UCSD-AML1 (cell line): Measurements from ENCODE around the gene BPIFB6.

Source experiments
- DNase-seq: peaks from one replicate; lab custom pipeline; 2025; ENCODE audit not compliant: unreplicated experiment; lab: John Stamatoyannopoulos, UW

Gene BPIFB6

GRCh38 chr20:33082546-33082945, 51.1 kb downstream of the BPIFB6 start:
- DNase-seq: no peak

DNA sequence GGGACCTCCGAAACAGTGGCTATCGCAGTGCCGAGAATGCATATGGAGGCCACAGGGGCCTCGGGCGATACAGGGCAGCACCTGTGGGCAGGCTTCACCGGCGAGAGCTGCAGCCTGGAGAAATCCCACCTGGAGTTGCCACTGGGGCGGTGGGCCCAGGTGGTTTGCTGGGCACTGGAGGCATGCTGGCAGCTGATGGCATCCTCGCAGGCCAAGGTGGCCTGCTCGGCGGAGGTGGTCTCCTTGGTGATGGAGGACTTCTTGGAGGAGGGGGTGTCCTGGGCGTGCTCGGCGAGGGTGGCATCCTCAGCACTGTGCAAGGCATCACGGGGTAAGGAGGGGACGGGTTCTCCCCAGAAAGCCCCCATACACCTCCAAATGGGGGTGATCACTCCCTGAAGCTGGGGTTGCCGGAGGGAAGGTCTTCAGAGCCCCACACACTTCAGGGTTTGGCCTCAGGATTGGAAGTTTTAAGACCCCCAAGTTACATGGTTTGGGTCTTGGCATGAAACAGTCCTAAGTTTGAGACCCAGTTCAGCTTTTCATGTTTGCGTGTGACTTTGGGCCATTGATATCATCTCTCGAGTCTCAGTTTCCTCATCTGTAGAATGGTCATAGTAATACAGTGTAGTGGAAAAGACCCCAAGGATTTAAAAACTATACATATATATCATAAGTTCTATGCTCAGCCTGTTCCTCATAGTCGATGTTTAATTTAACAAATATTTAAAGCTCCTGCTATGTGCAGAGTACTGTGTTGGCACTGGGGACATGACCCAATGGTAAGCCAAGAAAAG, 52.3 kb downstream of the BPIFB6 start:
- no peak for DNase-seq

DNA sequence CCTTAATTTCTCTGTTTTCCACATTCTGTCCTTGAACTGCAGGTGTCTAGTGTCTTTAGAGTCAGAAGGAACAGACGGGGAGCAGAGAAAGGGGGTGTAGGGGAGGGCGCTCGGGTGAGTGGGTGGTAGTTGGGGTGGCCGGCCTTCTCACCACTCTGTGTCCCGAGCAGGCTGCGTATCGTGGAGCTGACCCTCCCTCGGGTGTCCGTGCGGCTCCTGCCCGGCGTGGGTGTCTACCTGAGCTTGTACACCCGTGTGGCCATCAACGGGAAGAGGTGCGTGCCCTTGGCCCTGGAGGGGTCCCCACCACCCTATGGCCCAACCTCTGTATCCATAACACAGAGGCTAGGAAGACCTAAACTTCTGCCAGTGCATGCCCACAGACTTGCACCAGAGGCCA, 53.3 kb downstream of the BPIFB6 start:
- DNase-seq: no peak

DNA sequence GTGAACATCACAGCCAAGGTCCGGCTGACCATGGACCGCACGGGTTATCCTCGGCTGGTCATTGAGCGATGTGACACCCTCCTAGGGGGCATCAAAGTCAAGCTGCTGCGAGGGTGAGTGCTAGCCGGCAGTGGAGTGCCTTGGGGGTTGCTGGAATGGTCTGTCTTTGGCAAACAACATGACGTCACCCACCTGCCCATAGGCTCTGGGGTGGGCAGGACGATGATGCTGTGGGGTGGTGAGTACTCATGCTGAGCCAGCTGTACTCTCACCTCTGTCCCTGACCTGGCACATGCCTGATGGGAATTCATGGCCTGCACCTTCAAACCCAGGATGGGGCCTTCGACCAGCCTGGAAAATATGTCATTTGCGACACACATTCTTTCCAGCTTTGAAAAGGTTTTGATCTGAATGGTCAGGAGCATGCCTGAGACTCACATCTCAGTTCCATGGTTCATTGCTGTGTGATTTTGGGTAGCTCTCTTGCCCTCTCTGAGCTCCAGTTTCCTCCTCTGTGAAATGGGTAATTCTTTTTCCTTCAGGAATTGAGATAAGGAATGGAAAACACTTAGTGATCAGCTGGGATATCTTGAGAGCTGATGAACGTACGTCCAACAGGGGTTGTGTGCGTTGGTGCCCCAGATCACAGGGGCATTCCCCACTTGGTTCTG, 54.7 kb downstream of the BPIFB6 start:
- DNase-seq: no peak

GRCh38 chr20:33091147-33091546, 59.7 kb downstream of the BPIFB6 start:
- DNase-seq: no peak

DNA sequence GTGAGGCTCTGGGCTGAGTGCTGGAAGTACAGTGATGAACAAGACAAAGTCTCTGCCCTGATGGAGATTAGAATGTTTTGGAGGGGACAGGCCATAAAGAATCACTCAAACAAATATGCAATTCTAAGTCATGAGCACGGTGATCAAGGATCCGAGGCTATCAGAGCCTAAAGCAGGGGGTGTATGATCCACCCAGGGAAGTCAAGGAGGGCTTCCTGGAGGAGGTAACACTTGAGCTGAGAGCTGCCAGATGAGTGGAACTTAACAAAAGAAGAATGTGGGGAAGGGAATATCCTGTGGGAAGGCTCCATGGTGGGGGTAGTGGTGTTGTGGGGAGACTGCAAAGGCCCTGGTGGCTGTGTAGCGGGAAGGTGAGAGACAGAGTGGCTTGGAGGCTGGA, 60.2 kb downstream of the BPIFB6 start:
- DNase-seq: no peak

DNA sequence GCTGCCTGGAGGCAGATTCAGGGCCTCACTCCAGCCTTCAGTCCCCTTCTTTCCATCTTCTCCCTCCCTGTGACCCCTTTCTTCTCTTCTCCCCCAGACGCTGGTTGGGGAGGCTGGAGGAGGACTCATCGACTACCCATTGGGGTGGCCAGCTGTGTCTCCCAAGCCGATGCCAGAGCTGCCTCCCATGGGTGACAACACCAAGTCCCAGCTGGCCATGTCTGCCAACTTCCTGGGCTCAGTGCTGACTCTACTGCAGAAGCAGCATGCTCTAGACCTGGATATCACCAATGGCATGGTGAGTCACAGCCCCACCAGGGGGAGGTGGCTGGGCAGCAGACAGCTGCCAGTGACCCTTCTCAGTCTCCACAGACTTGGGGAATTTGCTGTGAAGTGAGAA, 60.9 kb downstream of the BPIFB6 start:
- no peak for DNase-seq

GRCh38 chr20:33093074-33093473, 61.6 kb downstream of the BPIFB6 start:
- no peak for DNase-seq

- DNase-seq: no peak
Measured at GRCh38 chr20:33093582-33093981, 62.1 kb downstream of the BPIFB6 start.
